HepG2 (cell line): Measurements from ENCODE around the gene GNG3. TPM values are rescaled to one million over a fixed set of nuclear protein-coding genes. Genes with fewer than 3 reads are reported as not detected.

Source experiments
- ASH2L ChIP-seq: fragments of 300-600, 200-600 bp; sonication (generic); IDR thresholded peaks from 2 replicates; pipeline ENCODE4 v1.7.0; 2017; ENCODE audit warnings: low read depth, mild to moderate bottlenecking, moderate library complexity, mixed read lengths, low read length; ENCODE audit not compliant: insufficient read length
- DBP ChIP-seq: sonication (generic); formaldehyde crosslinking; IDR thresholded peaks from 2 replicates; pipeline ENCODE4 v1.4.0; 2020; ENCODE audit warnings: missing genetic modification reagents; ENCODE audit errors: not compliant biosample characterization
- ELF4 ChIP-seq: sonication (generic); formaldehyde crosslinking; IDR thresholded peaks from 2 replicates; pipeline ENCODE4 v1.5.0; 2020; ENCODE audit warnings: missing genetic modification reagents, mild to moderate bottlenecking, moderate library complexity, borderline replicate concordance
- FOXO4 ChIP-seq: sonication (generic); formaldehyde crosslinking; conservative IDR thresholded peaks from 2 replicates; pipeline ENCODE4 v1.8.1; 2023; ENCODE audit warnings: missing genetic modification reagents
- HOXA5 ChIP-seq: sonication (generic); formaldehyde crosslinking; IDR thresholded peaks from 2 replicates; pipeline ENCODE4 v1.4.0; 2020; ENCODE audit warnings: missing genetic modification reagents
- KDM5B ChIP-seq: sonication (generic); formaldehyde crosslinking; IDR thresholded peaks from 2 replicates; pipeline ENCODE4 v1.4.0; 2020; ENCODE audit warnings: missing genetic modification reagents, mild to moderate bottlenecking, borderline replicate concordance
- KMT2A ChIP-seq: sonication (generic); formaldehyde crosslinking; IDR thresholded peaks from 2 replicates; pipeline ENCODE4 v1.4.0; 2020; ENCODE audit warnings: missing genetic modification reagents
- MXD4 ChIP-seq: IDR thresholded peaks from 2 replicates; pipeline ENCODE4 v1.6.1; 2016; ENCODE audit warnings: mild to moderate bottlenecking, missing biosample characterization, missing genetic modification reagents
- PHF20 ChIP-seq: sonication (generic); formaldehyde crosslinking; IDR thresholded peaks from 2 replicates; pipeline ENCODE4 v1.5.0; 2020; ENCODE audit warnings: mild to moderate bottlenecking, missing genetic modification reagents
- SAP130 ChIP-seq: IDR thresholded peaks from 2 replicates; pipeline ENCODE4 v1.6.1; 2016; ENCODE audit warnings: low read depth
- SP2 ChIP-seq: sonication (generic); formaldehyde crosslinking; IDR thresholded peaks from 2 replicates; pipeline ENCODE4 v1.5.1; 2020; ENCODE audit warnings: mild to moderate bottlenecking, missing genetic modification reagents
- TBX2 ChIP-seq: sonication (generic); formaldehyde crosslinking; IDR thresholded peaks from 2 replicates; pipeline ENCODE4 v1.5.0; 2020; ENCODE audit warnings: missing genetic modification reagents, mild to moderate bottlenecking, borderline replicate concordance
- TCF7 ChIP-seq: sonication (generic); IDR thresholded peaks from 2 replicates; pipeline ENCODE4 v1.6.1; 2016; ENCODE audit warnings: antibody characterized with exemption, low read depth
- THYN1 ChIP-seq: sonication (generic); formaldehyde crosslinking; IDR thresholded peaks from 2 replicates; pipeline ENCODE4 v1.8.1; 2023; ENCODE audit warnings: low read depth, mild to moderate bottlenecking, moderate library complexity, missing genetic modification reagents, borderline replicate concordance
- TRIM24 ChIP-seq: sonication (generic); formaldehyde crosslinking; IDR thresholded peaks from 2 replicates; pipeline ENCODE4 v1.8.0; 2022; ENCODE audit warnings: mild to moderate bottlenecking, missing genetic modification reagents
- ZNF101 ChIP-seq: sonication (generic); formaldehyde crosslinking; IDR thresholded peaks from 2 replicates; pipeline ENCODE4 v1.4.0; 2020; ENCODE audit warnings: mild to moderate bottlenecking, low read depth, missing genetic modification reagents, borderline replicate concordance
- ZNF251 ChIP-seq: sonication (generic); formaldehyde crosslinking; IDR thresholded peaks from 2 replicates; pipeline ENCODE4 v1.9.0; 2021; ENCODE audit warnings: mild to moderate bottlenecking, missing genetic modification reagents
- ZNF430 ChIP-seq: sonication (generic); formaldehyde crosslinking; IDR thresholded peaks from 2 replicates; pipeline ENCODE4 v1.9.0; 2021; ENCODE audit warnings: mild to moderate bottlenecking, missing genetic modification reagents
- ZNF468 ChIP-seq: sonication (generic); formaldehyde crosslinking; IDR thresholded peaks from 2 replicates; pipeline ENCODE4 v1.8.0; 2022; ENCODE audit warnings: mild to moderate bottlenecking, moderate library complexity, missing genetic modification reagents
- ZNF704 ChIP-seq: sonication (generic); formaldehyde crosslinking; IDR thresholded peaks from 2 replicates; pipeline ENCODE4 v1.8.1; 2023; ENCODE audit warnings: mild to moderate bottlenecking, inconsistent platforms, moderate library complexity, missing genetic modification reagents, borderline replicate concordance
- ZNF788 ChIP-seq: sonication (generic); formaldehyde crosslinking; IDR thresholded peaks from 2 replicates; pipeline ENCODE4 v1.5.0; 2020; ENCODE audit warnings: mild to moderate bottlenecking, missing genetic modification reagents, borderline replicate concordance
- ZSCAN21 ChIP-seq: sonication (generic); formaldehyde crosslinking; IDR thresholded peaks from 2 replicates; pipeline ENCODE4 v1.8.0; 2022; ENCODE audit warnings: mild to moderate bottlenecking, missing genetic modification reagents, moderate library complexity, borderline replicate concordance
- ZSCAN25 ChIP-seq: sonication (generic); formaldehyde crosslinking; IDR thresholded peaks from 2 replicates; pipeline ENCODE4 v1.8.0; 2022; ENCODE audit warnings: mild to moderate bottlenecking, missing genetic modification reagents
- polyA plus RNA-seq, 8 experiments: library from polyadenylated mRNA; depleted of rRNA in 3 of 8; stranded (reverse) in 7 of 8; unstranded in 1 of 8; fragments of >200 nt; fragmentation: Illumina TruSeq in 4 of 8; extraction: Trizol in 4 of 8; gene quantifications; 2 replicates each; pipeline versions ENCODE4 v1.2.1 to v1.2.3, GENCODE V29; 2011 to 2016; ENCODE audit warnings: low read depth in 4 of 8, missing spikeins in 1 of 8, mixed read lengths in 1 of 8; ENCODE audit not compliant: insufficient read depth in 1 of 8
- total RNA-seq, 5 experiments: library from RNA; depleted of rRNA; stranded (reverse); fragments of >200 nt; fragmentation: Illumina TruSeq; extraction: Trizol; gene quantifications; 2 replicates each; pipeline ENCODE4 v1.2.3, GENCODE V29; 2016; ENCODE audit warnings: low read depth in 1 of 5

Gene GNG3
- total and polyA plus RNA-seq, 2 of the 13 experiments (the other 11 are each of a cell fraction or from before 2014, with no cell fraction given): not detected

GRCh38 chr11:62705880-62706849 is 1.3 kb upstream of the GNG3 start (continued):
- TF ChIP-seq ZSCAN25 (peak; percentile 66; the same call in 1 of the 2 replicates), DBP (CRISPR knock-in tag) (no peak), ZNF704 (no peak), KDM5B (CRISPR knock-in tag) (peak; percentile 49), ZNF788 (CRISPR knock-in tag) (peak; percentile 54; the same call in 1 of the 2 replicates), HOXA5 (CRISPR knock-in tag) (no peak), TCF7 (no peak), ZNF430 (0 out of 2 replicates have a peak, but pooled peaks have one; percentile 64), ZNF251 (CRISPR knock-in tag) (no peak), KMT2A (CRISPR knock-in tag) (0 out of 2 replicates have a peak, but pooled peaks have one; percentile 47), PHF20 (CRISPR knock-in tag) (peak; percentile 39; the same call in 1 of the 2 replicates), ZNF468 (CRISPR knock-in tag) (no peak), ELF4 (CRISPR knock-in tag) (no peak), MXD4 (CRISPR knock-in tag) (peak; percentile 63; the same call in 1 of the 2 replicates), ZSCAN21 (CRISPR knock-in tag) (no peak; the same call in 1 of the 2 replicates), ZNF101 (no peak), TRIM24 (CRISPR knock-in tag) (no peak), TBX2 (0 out of 2 replicates have a peak, but pooled peaks have one; percentile 26), SP2 (CRISPR knock-in tag) (peak; percentile 75), SAP130 (CRISPR knock-in tag) (peak; percentile 90), FOXO4 (CRISPR knock-in tag) (no peak), THYN1 (no peak), ASH2L (peak; percentile 61)
